Fibroblast of lung (primary cell): ENCODE measurements around the gene PDE4D. TPM values are rescaled to one million over a fixed set of nuclear protein-coding genes. Genes with fewer than 3 reads are reported as not detected.

Experiments
- DNase-seq, 2 donors: peaks; one replicate each; pipeline versions ENCODE4 v3.0.0 to v3.0.0-alpha.2; 2010; ENCODE audit warnings: low read depth in 2 of 2
- H2AFZ ChIP-seq: 2 replicates; pipeline ENCODE4 v1.5.1; 2012; ENCODE audit warnings: low read length, control low read depth, inconsistent platforms
- H3K27ac ChIP-seq: 2 replicates; pipeline ENCODE4 v1.5.1; 2011; ENCODE audit warnings: low read length, control low read depth; ENCODE audit not compliant: insufficient read depth
- H3K27me3 ChIP-seq: 2 replicates; pipeline ENCODE4 v1.5.1; 2011; ENCODE audit warnings: mild to moderate bottlenecking, low read length; ENCODE audit not compliant: control insufficient read depth, insufficient read depth
- H3K36me3 ChIP-seq: 2 replicates; pipeline ENCODE4 v1.5.1; 2011; ENCODE audit warnings: low read length; ENCODE audit not compliant: control insufficient read depth, insufficient read depth
- H3K4me1 ChIP-seq: 2 replicates; pipeline ENCODE4 v1.5.1; 2011; ENCODE audit warnings: low read length; ENCODE audit not compliant: control insufficient read depth, insufficient read depth; ENCODE audit errors: extremely low read depth
- H3K4me2 ChIP-seq: 2 replicates; pipeline ENCODE4 v1.5.1; 2011; ENCODE audit warnings: low read length, control low read depth; ENCODE audit not compliant: insufficient read depth; ENCODE audit errors: extremely low read depth
- H3K4me3 ChIP-seq, 4 experiments: fragments of 200-600 bp in 1 of 4; sonication (generic) in 1 of 4; replicated peaks in 1 of 4; 2 replicates each; pipeline ENCODE4 v1.5.1; 2011 to 2016; ENCODE audit warnings: low read length in 4 of 4, low read depth in 3 of 4, mild to moderate bottlenecking in 3 of 4, control low read depth in 2 of 4, inconsistent platforms in 1 of 4, mixed read lengths in 1 of 4; ENCODE audit not compliant: insufficient read depth in 1 of 4; ENCODE audit errors: control extremely low read depth in 1 of 4
- H3K79me2 ChIP-seq: 2 replicates; pipeline ENCODE4 v1.5.1; 2012; ENCODE audit warnings: mild to moderate bottlenecking, low read length, inconsistent platforms; ENCODE audit not compliant: control insufficient read depth, insufficient read depth
- H3K9ac ChIP-seq: 2 replicates; pipeline ENCODE4 v1.5.1; 2011; ENCODE audit warnings: mild to moderate bottlenecking, low read length, control low read depth; ENCODE audit not compliant: insufficient read depth
- H3K9me3 ChIP-seq: 2 replicates; pipeline ENCODE4 v1.5.1; 2012; ENCODE audit warnings: low read depth, low read length; ENCODE audit not compliant: control insufficient read depth, insufficient read depth
- H4K20me1 ChIP-seq: 2 replicates; pipeline ENCODE4 v1.5.1; 2011; ENCODE audit warnings: low read length; ENCODE audit not compliant: control insufficient read depth, insufficient read depth; ENCODE audit errors: extremely low read depth
- CTCF ChIP-seq, 2 donors: IDR thresholded peaks in 1 of 2; conservative IDR thresholded peaks in 1 of 2; 1 replicate in 1 of 2; 2 replicates in 1 of 2; pipeline ENCODE4 v1.5.1; 2011 to 2012; ENCODE audit warnings: low read length in 2 of 2, control low read depth in 1 of 2, inconsistent platforms in 1 of 2, low read depth in 1 of 2, mild to moderate bottlenecking in 1 of 2
- EZH2 ChIP-seq: IDR thresholded peaks from 2 replicates; pipeline ENCODE4 v1.5.1; 2012; ENCODE audit warnings: low read length, control low read depth, mild to moderate bottlenecking; ENCODE audit errors: missing control alignments
- polyA plus RNA-seq, 2 donors: library from polyadenylated mRNA; depleted of rRNA in 1 of 2; stranded (reverse) in 1 of 2; unstranded in 1 of 2; fragments of >200 nt; gene quantifications; 2 replicates each; pipeline ENCODE4 v1.2.1, GENCODE V29; 2011 to 2012; ENCODE audit warnings: missing spikeins in 1 of 2
- total RNA-seq: library from RNA; depleted of rRNA; stranded (reverse); fragments of >200 nt; gene quantifications from 2 replicates; pipeline ENCODE4 v1.2.1, GENCODE V29; 2014

PDE4D gene
- total and polyA plus RNA-seq, 2 donors (not counting 1 experiment from before 2014, with no cell fraction given): 2.1 to 8.3 TPM

- Histone ChIP-seq H3K9me3 (no peaks in the 10 kb centered on the region), H4K20me1 (no peaks in the 10 kb centered on the region), H3K36me3 (no peaks in the 10 kb centered on the region), H3K9ac (no peak overlapping the region), H3K27me3 (no peaks in the 10 kb centered on the region), H2AFZ (no peak overlapping the region), H3K27ac (no peak overlapping the region), H3K4me1 (no peaks in the 10 kb centered on the region), H3K4me3 (no peak overlapping the region), H3K79me2 (no peaks in the 10 kb centered on the region), H3K4me2 (no peak overlapping the region)
- TF ChIP-seq EZH2 (no peak), CTCF (conservative IDR thresholded peaks at IDR 0.05 in 1 of 2, IDR thresholded peaks at IDR 0.05 in 1 of 2; ENCODE audit: low read depth in 1 of 2, low read length in 2 of 2) (no peak)
- DNase-seq: peak in 1 of 2 donors; percentile 61
Observed at GRCh38 chr5:59685191-59685530, 208.4 kb downstream of the PDE4D start.

GRCh38 chr5:59684388-59685190 is 208.9 kb downstream of the PDE4D start:
- TF ChIP-seq CTCF (conservative IDR thresholded peaks at IDR 0.05 in 1 of 2, IDR thresholded peaks at IDR 0.05 in 1 of 2; ENCODE audit: low read depth in 1 of 2, low read length in 2 of 2) (no peak), EZH2 (no peak)
- Histone ChIP-seq H3K4me2 (no peak overlapping the region), H3K4me1 (no peaks in the 10 kb centered on the region), H3K27ac (no peak overlapping the region), H3K79me2 (no peaks in the 10 kb centered on the region), H3K4me3 (no peak overlapping the region), H3K27me3 (no peaks in the 10 kb centered on the region), H3K9me3 (no peaks in the 10 kb centered on the region), H4K20me1 (no peaks in the 10 kb centered on the region), H3K36me3 (no peaks in the 10 kb centered on the region), H3K9ac (no peak overlapping the region), H2AFZ (no peak overlapping the region)
- DNase-seq: peak in 1 of 2 donors; percentile 20

- Histone ChIP-seq H3K4me1 (no peaks in the 10 kb centered on the region), H2AFZ (no peak overlapping the region), H3K4me2 (no peak overlapping the region), H4K20me1 (no peaks in the 10 kb centered on the region), H3K27ac (no peak overlapping the region), H3K27me3 (no peaks in the 10 kb centered on the region), H3K9ac (no peak overlapping the region), H3K9me3 (no peaks in the 10 kb centered on the region), H3K4me3 (no peak overlapping the region), H3K36me3 (no peaks in the 10 kb centered on the region), H3K79me2 (no peaks in the 10 kb centered on the region)
- no peak for TF ChIP-seq CTCF (conservative IDR thresholded peaks at IDR 0.05 in 1 of 2, IDR thresholded peaks at IDR 0.05 in 1 of 2; ENCODE audit: low read depth in 1 of 2, low read length in 2 of 2)
- TF ChIP-seq EZH2: no peak
- DNase-seq: no peak
Observed at GRCh38 chr5:59683311-59683710, 210.2 kb downstream of the PDE4D start.
